ENCODE measurements around the gene TOM1.
"Not testable (repeated sequence)": the region's sequence is repeated elsewhere in the genome, so short reads cannot be mapped to it uniquely, and the experiment has no call there.

TOM1 gene

DNA sequence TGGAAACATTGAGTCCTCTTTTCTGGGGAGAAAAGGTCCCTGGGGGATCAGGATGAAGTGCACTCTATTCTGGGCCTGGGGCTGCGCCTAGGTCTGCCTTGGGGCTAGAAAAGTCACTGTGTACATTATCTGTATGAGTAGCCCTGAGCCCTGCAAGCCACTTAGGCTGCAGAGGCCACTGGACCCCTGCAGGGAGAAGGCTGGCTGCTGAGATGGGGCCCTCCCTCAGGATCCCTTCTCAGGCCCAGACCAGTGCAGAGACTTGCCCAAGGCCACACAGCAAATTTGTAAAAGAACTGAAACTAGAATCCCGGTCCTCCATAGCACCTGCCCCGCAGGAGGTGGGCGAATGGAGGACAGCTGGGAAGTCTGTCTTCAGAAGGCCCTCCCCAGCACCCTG is 54.4 kb downstream of the TOM1 start:
- whole genome bisulfite sequencing, 2 experiments = 88 to 93% methylated on average over 4 of the region's 4 CpGs
- Histone ChIP-seq H3K4me3 (ENCODE audit: insufficient read depth, low read depth, low read length) (no peak overlapping the region), H3K36me3 (ENCODE audit: control insufficient read depth, insufficient read depth, low read length) (no peaks in the 10 kb centered on the region), H3K9me3 (ENCODE audit: control insufficient read depth, low read length) (no peaks in the 10 kb centered on the region), H3K27me3 (ENCODE audit: control insufficient read depth, insufficient read depth, low read length, poor library complexity, severe bottlenecking) (peaks cover 12% of the 10 kb centered on the region), H3K4me1 (ENCODE audit: control insufficient read depth, insufficient read depth, low read length) (peaks cover 20% of the 10 kb centered on the region), H3K27ac (ENCODE audit: insufficient read depth, low read depth, low read length, poor library complexity, severe bottlenecking) (no peak overlapping the region)

DNA sequence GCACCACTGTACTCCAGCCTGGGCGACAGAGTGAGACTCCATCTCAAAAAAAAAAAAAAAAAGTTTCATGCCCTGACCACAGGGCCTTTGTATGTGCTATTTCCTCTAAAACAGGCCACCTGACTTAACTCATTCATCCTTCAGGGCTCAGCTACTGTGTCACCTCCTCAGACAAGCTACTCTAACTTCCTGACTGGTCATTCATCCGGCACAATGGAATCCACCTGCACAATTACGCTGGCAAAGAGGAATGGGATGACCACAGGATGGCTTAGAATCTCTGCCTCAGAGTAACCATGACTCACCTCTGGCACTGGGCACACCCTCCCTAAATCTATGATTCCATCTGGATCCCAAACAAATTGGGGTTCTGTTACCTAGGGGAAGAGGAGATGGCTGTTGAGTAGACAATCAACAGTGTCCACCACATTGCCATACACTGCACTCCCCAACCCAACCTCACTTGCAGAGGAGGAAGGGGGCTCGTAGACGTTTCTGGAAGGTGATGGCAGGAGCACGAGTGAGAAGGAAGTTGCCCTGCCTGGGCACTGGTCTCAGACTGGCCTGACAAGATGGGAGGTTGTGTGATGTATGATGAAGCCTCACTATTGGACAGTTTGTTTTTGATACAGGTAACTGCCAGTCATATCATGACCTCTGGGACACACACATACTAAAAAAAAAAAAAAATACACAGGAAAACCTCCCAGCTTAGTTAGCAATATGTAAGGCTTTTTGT is 58.4 kb downstream of the TOM1 start:
- no peaks in the 10 kb centered on the region for H3K27me3 ChIP-seq (ENCODE audit: control insufficient read depth, insufficient read depth, low read length, poor library complexity, severe bottlenecking)
- no peaks in the 10 kb centered on the region for H3K9me3 ChIP-seq (ENCODE audit: control insufficient read depth, low read length)
- no peak overlapping the region for H3K4me3 ChIP-seq (ENCODE audit: insufficient read depth, low read depth, low read length)
- H3K36me3 ChIP-seq (ENCODE audit: control insufficient read depth, insufficient read depth, low read length) = no peaks in the 10 kb centered on the region
- no peaks in the 10 kb centered on the region for H3K4me1 ChIP-seq (ENCODE audit: control insufficient read depth, insufficient read depth, low read length)
- 86% methylated on average over 6 of the region's 6 CpGs for WGBS, 2 experiments
- no peak overlapping the region for H3K27ac ChIP-seq (ENCODE audit: insufficient read depth, low read depth, low read length, poor library complexity, severe bottlenecking)

DNA sequence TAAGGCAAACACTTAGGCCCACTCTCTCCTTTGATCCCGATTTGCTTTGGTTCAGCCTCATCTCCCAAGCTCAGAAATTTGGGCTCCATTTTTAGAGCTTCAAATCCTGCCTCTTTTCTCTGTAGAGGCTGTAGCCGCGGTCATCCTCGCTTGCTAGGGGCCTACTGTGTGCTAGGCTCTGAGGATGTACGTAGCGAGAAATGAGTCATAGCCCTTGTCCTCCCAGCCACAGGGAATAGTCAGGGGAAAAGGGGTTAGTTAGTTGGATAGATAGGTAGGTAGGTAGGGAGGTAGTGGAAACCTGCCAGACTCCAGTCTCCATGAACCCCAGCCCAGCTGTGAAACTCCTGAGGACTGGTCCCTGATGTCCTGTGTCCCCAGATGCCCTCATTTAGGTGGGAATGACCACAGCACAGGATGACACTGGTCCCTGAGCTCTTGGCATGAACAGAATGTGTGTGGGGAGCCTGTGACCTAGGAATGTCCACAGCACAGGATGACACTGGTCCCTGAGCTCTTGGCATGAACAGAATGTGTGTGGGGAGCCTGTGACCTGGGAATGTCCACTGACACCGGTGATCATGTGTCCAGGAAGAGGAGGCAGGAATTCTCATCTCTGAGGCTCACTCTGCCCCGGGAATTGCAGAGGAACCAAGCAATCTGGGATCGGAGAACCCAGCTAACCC is 59.8 kb downstream of the TOM1 start:
- no peaks in the 10 kb centered on the region for H3K27me3 ChIP-seq (ENCODE audit: control insufficient read depth, insufficient read depth, low read length, poor library complexity, severe bottlenecking)
- no peaks in the 10 kb centered on the region for H3K4me1 ChIP-seq (ENCODE audit: control insufficient read depth, insufficient read depth, low read length)
- no peaks in the 10 kb centered on the region for H3K36me3 ChIP-seq (ENCODE audit: control insufficient read depth, insufficient read depth, low read length)
- H3K4me3 ChIP-seq (ENCODE audit: insufficient read depth, low read depth, low read length) = no peak overlapping the region
- H3K9me3 ChIP-seq (ENCODE audit: control insufficient read depth, low read length) = no peaks in the 10 kb centered on the region
- H3K27ac ChIP-seq (ENCODE audit: insufficient read depth, low read depth, low read length, poor library complexity, severe bottlenecking) = no peak overlapping the region
- 79 to 84% methylated on average over 9 of the region's 9 CpGs for WGBS, 2 experiments

DNA sequence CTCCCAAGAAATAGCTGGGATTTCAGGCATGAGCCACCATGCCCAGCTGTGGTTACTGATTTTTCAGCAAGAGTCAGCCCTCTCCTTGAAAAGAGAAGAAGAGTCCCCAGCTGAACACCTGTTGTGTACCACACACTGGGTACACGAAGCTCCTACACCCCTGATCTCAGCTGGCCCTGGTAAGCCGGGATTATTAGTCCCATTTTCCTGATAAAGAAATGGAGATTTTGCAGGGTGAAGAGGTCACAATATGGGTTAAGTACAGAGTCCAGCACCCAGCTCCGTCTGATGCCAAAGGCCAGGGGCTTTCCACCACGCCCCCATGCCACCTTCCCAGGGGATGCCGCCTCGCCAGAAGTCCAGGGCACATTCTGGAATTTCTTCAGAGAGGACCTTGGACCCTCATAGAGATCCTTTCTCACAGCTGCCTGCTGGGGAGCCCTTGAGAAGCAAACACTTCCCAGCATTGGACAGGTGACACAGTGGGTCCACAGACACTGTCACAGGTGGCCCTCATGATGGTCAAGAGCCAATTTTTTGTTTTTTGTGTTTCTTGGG is 61.4 kb downstream of the TOM1 start:
- WGBS, 2 experiments = 89 to 92% methylated on average over 6 of the region's 6 CpGs
- Histone ChIP-seq H3K4me1 (ENCODE audit: control insufficient read depth, insufficient read depth, low read length) (no peaks in the 10 kb centered on the region), H3K9me3 (ENCODE audit: control insufficient read depth, low read length) (no peaks in the 10 kb centered on the region)

DNA sequence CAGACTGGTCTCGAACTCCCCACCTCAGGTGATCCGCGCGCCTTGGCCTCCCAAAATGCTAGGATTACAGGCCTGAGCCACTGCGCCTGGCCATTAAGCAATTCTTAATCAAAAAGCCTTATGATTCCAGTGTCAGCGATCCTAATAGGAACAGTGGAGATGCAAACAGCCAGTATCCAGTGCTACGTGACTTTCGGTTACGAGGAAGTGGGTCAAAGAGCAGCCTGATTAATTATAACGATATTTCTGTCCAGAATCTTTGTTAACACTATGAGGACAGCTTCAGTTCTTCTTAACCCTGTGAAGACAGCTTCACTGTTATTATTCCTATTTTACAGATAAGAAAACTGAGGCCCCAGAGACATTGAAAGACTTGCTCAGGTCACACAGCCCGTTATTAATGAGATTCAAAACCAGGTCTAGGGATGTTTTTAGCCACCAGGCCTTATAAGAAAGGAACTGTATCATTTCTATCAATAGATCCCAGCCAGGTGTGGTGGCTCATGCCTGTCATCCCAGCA is 63.9 kb downstream of the TOM1 start:
- WGBS, 2 experiments = 94 to 95% methylated on average over 11 of the region's 11 CpGs
- no peaks in the 10 kb centered on the region for H3K36me3 ChIP-seq (ENCODE audit: control insufficient read depth, insufficient read depth, low read length)
- no peaks in the 10 kb centered on the region for H3K27me3 ChIP-seq (ENCODE audit: control insufficient read depth, insufficient read depth, low read length, poor library complexity, severe bottlenecking)
- no peak overlapping the region for H3K4me3 ChIP-seq (ENCODE audit: insufficient read depth, low read depth, low read length)
- H3K4me1 ChIP-seq (ENCODE audit: control insufficient read depth, insufficient read depth, low read length) = no peaks in the 10 kb centered on the region
- no peaks in the 10 kb centered on the region for H3K9me3 ChIP-seq (ENCODE audit: control insufficient read depth, low read length)
- H3K27ac ChIP-seq (ENCODE audit: insufficient read depth, low read depth, low read length, poor library complexity, severe bottlenecking) = no peak overlapping the region

More for the DNA sequence above, 61.4 kb downstream of the TOM1 start:
- Histone ChIP-seq H3K36me3 (ENCODE audit: control insufficient read depth, insufficient read depth, low read length) (no peaks in the 10 kb centered on the region), H3K4me3 (ENCODE audit: insufficient read depth, low read depth, low read length) (no peak overlapping the region), H3K27me3 (ENCODE audit: control insufficient read depth, insufficient read depth, low read length, poor library complexity, severe bottlenecking) (no peaks in the 10 kb centered on the region), H3K27ac (ENCODE audit: insufficient read depth, low read depth, low read length, poor library complexity, severe bottlenecking) (no peak overlapping the region)

DNA sequence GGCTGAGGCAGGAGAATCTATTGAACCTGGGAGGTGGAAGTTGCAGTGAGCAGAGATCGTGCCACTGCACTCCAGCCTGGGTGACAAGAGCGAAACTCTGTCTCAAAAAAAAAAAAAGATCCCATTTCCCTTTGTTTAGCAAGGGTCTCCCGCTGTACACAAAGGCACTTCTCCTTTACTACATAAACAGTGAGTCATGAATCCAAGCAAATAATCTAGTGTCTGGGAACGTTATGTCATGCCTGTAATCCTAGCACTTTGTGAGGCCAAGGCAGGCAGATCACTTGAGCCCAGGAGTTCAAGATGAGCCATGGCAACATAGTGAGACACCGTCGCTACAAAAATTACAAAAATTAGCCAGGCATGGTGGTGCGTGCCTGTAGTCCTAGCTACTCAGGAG is 64.5 kb downstream of the TOM1 start:
- H3K36me3 ChIP-seq (ENCODE audit: control insufficient read depth, insufficient read depth, low read length); H3K9me3 ChIP-seq (ENCODE audit: control insufficient read depth, low read length); H3K4me3 ChIP-seq (ENCODE audit: insufficient read depth, low read depth, low read length); H3K27me3 ChIP-seq (ENCODE audit: control insufficient read depth, insufficient read depth, low read length, poor library complexity, severe bottlenecking); H3K27ac ChIP-seq (ENCODE audit: insufficient read depth, low read depth, low read length, poor library complexity, severe bottlenecking); H3K4me1 ChIP-seq (ENCODE audit: control insufficient read depth, insufficient read depth, low read length): not testable (repeated sequence)
- 91 to 92% methylated on average over 7 of the region's 7 CpGs for WGBS, 2 experiments

DNA sequence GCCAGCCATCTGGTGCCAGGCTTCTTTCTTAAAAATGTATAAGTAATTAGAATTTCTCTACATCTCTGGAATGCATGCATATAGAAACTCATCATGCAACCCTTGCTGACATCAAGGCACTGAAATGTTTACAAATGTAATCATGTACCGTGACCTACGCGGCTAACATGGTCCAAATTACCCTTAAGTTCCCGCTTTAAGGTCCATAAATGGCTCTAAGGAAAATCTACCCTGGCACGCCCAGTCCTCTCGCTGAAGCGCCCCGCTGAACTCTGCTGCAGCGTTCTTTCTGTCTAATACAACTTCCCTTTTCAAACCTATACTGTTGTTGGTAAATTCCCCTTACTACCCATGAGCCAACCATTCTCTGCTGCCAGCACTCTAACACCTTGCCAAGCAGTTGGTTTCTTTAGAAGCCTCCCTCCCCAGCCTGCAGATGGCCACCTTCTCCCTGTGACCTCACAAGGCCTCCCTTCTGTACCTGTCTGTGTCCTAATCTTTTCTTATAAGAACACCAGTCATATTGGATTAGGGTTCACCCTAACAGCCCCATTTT is 67.7 kb downstream of the TOM1 start:
- Histone ChIP-seq H3K4me1 (ENCODE audit: control insufficient read depth, insufficient read depth, low read length) (no peaks in the 10 kb centered on the region), H3K27me3 (ENCODE audit: control insufficient read depth, insufficient read depth, low read length, poor library complexity, severe bottlenecking) (no peaks in the 10 kb centered on the region), H3K36me3 (ENCODE audit: control insufficient read depth, insufficient read depth, low read length) (no peaks in the 10 kb centered on the region), H3K27ac (ENCODE audit: insufficient read depth, low read depth, low read length, poor library complexity, severe bottlenecking) (no peak overlapping the region), H3K4me3 (ENCODE audit: insufficient read depth, low read depth, low read length) (no peak overlapping the region), H3K9me3 (ENCODE audit: control insufficient read depth, low read length) (no peaks in the 10 kb centered on the region)
- WGBS, 2 experiments = 96% methylated on average over 9 of the region's 9 CpGs

DNA sequence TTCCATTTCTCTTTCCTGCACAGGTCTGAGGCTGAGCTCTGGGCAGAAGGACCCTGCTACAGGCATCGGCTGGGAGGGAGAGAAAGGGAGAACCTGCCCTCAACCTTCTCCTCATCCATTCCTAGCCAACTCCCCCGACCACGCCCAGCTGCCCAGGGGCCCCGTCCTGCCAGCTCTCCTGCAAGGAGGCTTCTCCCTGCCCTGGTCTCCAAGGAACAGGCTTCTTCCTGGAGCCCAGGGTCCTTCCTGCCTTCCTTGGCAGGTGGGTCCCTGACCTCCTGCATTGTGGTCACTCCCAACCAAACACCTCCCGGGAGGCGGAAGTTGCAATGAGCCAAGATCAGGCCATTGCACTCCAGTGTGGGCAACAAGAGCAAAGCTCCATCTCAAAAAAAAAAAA is 68.7 kb downstream of the TOM1 start:
- no peaks in the 10 kb centered on the region for H3K9me3 ChIP-seq (ENCODE audit: control insufficient read depth, low read length)
- H3K36me3 ChIP-seq (ENCODE audit: control insufficient read depth, insufficient read depth, low read length) = no peaks in the 10 kb centered on the region
- H3K4me1 ChIP-seq (ENCODE audit: control insufficient read depth, insufficient read depth, low read length) = no peaks in the 10 kb centered on the region
- H3K27ac ChIP-seq (ENCODE audit: insufficient read depth, low read depth, low read length, poor library complexity, severe bottlenecking) = no peak overlapping the region
- H3K4me3 ChIP-seq (ENCODE audit: insufficient read depth, low read depth, low read length) = no peak overlapping the region
- H3K27me3 ChIP-seq (ENCODE audit: control insufficient read depth, insufficient read depth, low read length, poor library complexity, severe bottlenecking) = no peaks in the 10 kb centered on the region
- 77 to 93% methylated on average over 6 of the region's 6 CpGs for WGBS, 2 experiments

DNA sequence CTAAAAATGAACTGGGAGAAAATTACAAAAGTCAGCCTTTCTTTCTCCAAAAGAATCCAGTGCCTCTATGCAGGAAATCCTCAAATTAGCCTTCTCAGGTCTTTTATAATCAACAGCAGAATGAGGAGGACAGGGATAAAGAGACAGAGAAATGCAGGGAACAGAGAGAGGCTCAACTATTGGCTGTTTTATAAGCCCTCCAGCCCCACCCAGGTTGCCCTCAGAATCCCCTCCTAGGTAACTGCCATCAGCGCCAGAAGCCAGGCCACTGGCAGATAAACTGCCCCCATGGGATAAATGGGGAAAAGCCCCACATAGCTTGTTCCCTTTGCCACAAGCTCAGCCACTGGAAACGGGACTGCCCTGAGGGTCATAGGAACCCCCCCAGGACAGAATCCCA is 70.3 kb downstream of the TOM1 start:
- Histone ChIP-seq H3K9me3 (ENCODE audit: control insufficient read depth, low read length) (no peaks in the 10 kb centered on the region), H3K4me3 (ENCODE audit: insufficient read depth, low read depth, low read length) (no peak overlapping the region), H3K36me3 (ENCODE audit: control insufficient read depth, insufficient read depth, low read length) (no peaks in the 10 kb centered on the region), H3K4me1 (ENCODE audit: control insufficient read depth, insufficient read depth, low read length) (no peaks in the 10 kb centered on the region), H3K27me3 (ENCODE audit: control insufficient read depth, insufficient read depth, low read length, poor library complexity, severe bottlenecking) (no peaks in the 10 kb centered on the region), H3K27ac (ENCODE audit: insufficient read depth, low read depth, low read length, poor library complexity, severe bottlenecking) (no peak overlapping the region)
- 76 to 77% methylated on average over 2 of the region's 2 CpGs for WGBS, 2 experiments

DNA sequence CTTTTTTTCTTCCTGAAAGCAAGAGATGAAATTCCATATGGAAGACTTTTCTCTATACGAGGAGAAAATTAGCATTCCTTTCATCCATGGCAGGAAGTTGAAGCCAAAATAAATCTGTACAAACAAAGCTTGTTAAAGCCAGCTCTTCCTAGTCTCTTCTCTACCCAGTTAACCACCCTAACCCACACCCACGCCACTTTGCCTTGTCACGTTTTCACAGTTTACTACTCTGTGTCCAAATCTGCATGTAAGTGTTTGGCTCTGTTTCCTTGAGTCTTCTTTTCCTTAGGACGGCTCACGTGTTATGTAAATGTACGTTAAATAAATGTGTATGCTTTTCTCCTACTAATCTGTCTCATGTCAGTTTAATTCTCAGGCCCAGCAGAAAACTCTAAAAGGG is 74.1 kb downstream of the TOM1 start:
- Histone ChIP-seq H3K4me3 (ENCODE audit: insufficient read depth, low read depth, low read length) (no peak overlapping the region), H3K27ac (ENCODE audit: insufficient read depth, low read depth, low read length, poor library complexity, severe bottlenecking) (no peak overlapping the region), H3K36me3 (ENCODE audit: control insufficient read depth, insufficient read depth, low read length) (no peaks in the 10 kb centered on the region), H3K27me3 (ENCODE audit: control insufficient read depth, insufficient read depth, low read length, poor library complexity, severe bottlenecking) (no peaks in the 10 kb centered on the region), H3K4me1 (ENCODE audit: control insufficient read depth, insufficient read depth, low read length) (peaks cover 10% of the 10 kb centered on the region), H3K9me3 (ENCODE audit: control insufficient read depth, low read length) (no peaks in the 10 kb centered on the region)
- WGBS, 2 experiments = 84 to 87% methylated on average over 6 of the region's 6 CpGs
